Neural crest cell (in vitro differentiated cells): ENCODE results near the gene HNRNPUL1. TPM values are rescaled to one million over a fixed set of nuclear protein-coding genes. Genes with fewer than 3 reads are reported as not detected.

Experiments used
- DNase-seq: peaks from one replicate; pipeline ENCODE4 v3.0.0; 2021; ENCODE audit warnings: low read depth, mixed read lengths, low spot score
- H3K27ac Mint-ChIP-seq: one replicate; pipeline ENCODE4 v1.8.0; 2021; ENCODE audit warnings: mild to moderate bottlenecking, mixed read lengths; ENCODE audit not compliant: unreplicated experiment
- H3K27me3 Mint-ChIP-seq: 2 replicates; pipeline ENCODE4 v1.8.0; 2021; ENCODE audit warnings: low read depth, mild to moderate bottlenecking, mixed read lengths
- H3K36me3 Mint-ChIP-seq: 2 replicates; pipeline ENCODE4 v1.8.0; 2021; ENCODE audit warnings: low read depth, mild to moderate bottlenecking, mixed read lengths
- H3K4me1 Mint-ChIP-seq: 2 replicates; pipeline ENCODE4 v1.8.0; 2021; ENCODE audit warnings: mixed read lengths
- H3K4me3 Mint-ChIP-seq: one replicate; pipeline ENCODE4 v1.8.0; 2021; ENCODE audit warnings: mild to moderate bottlenecking, mixed read lengths
- H3K9me3 Mint-ChIP-seq: 2 replicates; pipeline ENCODE4 v1.8.0; 2021; ENCODE audit warnings: mixed read lengths
- total RNA-seq: library from RNA; stranded (reverse); gene quantifications from 2 replicates; pipeline ENCODE4 v1.2.1, GENCODE V29; 2021
- TF ChIP-seq, protein P1 (sequence below): fragments of 200-600 bp; sonication (generic); conservative IDR thresholded peaks from 2 replicates; pipeline ENCODE4 v1.5.0; 2021; ENCODE audit warnings: antibody characterized with exemption, mild to moderate bottlenecking

Gene HNRNPUL1
- total RNA-seq, 1 donor from 2014 or later, result 306 TPM

DNA sequence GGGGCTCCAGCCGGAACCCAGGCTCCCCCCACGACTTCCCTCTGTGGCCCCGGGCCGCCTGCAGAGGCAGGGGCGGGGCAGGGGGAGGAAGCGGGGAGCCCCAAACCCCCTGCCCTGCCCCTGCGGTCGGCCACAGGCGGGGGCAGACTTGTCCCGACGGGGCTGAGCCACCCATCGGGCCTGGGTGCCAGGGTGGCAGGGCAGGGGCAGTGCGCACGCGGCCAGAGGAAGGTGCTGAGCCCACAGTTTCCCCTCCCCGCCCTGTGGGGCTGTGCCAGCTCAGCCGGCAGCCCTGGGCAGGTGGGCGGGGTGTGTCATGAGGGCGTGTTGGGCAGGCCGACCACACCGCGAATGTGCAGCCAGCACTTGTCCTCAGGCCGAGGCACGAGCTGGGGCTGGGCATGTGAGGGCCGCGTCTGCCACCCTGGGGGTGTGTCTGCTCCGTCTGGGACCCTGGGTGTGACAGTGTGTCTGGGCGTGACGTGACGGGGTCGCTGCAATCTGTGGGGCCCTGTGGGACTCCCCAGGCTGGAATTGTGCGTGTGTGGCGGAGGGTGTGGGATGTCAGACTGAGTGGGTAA is 63.5 kb downstream of the HNRNPUL1 start:
- H3K4me1 Mint-ChIP-seq, result peaks cover 46% of the 10 kb centered on the region

DNA sequence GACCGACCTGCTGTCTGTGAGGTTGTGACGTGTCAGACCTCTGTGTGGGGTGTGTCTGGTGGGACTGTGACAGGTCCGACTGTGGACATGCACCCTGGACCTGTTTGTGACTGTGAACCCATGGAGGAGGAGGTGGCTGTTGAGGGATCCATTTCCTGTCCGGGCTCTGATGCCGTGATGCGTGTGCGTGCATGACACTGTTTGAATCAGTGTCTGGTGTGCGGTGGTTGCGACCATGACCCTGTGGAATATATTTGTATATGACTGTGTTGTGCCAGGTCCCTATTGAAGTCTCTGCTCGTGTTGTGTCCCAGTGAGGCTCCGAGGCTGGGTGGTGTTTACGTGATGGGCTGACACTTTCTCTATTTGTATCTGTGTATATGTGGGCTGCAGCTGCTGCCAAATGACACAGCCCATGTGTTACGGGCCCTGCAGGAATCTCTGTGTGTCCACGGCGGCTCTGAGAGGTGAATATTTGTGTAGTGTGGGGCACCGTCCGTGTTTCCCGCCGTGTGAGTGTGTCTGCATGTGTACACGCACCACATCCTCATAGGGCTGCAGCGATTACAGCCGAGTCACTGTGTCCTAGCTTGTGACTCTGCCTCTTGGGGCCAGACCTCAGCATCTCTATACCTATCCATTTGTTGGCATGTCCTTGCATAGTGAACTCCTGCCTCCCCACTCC is 64.1 kb downstream of the HNRNPUL1 start:
- Mint-ChIP-seq H3K4me3 (peak overlapping the region; percentile 65), H3K27me3 (peaks cover 36% of the 10 kb centered on the region), H3K9me3 (no peaks in the 10 kb centered on the region), H3K36me3 (no peaks in the 10 kb centered on the region), H3K27ac (no peak overlapping the region), H3K4me1 (peaks cover 39% of the 10 kb centered on the region)
- TF ChIP-seq, protein P1, sequence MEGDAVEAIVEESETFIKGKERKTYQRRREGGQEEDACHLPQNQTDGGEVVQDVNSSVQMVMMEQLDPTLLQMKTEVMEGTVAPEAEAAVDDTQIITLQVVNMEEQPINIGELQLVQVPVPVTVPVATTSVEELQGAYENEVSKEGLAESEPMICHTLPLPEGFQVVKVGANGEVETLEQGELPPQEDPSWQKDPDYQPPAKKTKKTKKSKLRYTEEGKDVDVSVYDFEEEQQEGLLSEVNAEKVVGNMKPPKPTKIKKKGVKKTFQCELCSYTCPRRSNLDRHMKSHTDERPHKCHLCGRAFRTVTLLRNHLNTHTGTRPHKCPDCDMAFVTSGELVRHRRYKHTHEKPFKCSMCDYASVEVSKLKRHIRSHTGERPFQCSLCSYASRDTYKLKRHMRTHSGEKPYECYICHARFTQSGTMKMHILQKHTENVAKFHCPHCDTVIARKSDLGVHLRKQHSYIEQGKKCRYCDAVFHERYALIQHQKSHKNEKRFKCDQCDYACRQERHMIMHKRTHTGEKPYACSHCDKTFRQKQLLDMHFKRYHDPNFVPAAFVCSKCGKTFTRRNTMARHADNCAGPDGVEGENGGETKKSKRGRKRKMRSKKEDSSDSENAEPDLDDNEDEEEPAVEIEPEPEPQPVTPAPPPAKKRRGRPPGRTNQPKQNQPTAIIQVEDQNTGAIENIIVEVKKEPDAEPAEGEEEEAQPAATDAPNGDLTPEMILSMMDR, result no peak
- no peak for DNase-seq

More for the DNA sequence above, 63.5 kb downstream of the HNRNPUL1 start:
- TF ChIP-seq, protein P1, result no peak
- DNase-seq, result no peak
- H3K4me3 Mint-ChIP-seq, result peak overlapping the region; percentile 65
- peaks cover 36% of the 10 kb centered on the region for H3K27me3 Mint-ChIP-seq
- no peak overlapping the region for H3K27ac Mint-ChIP-seq
- no peaks in the 10 kb centered on the region for H3K36me3 Mint-ChIP-seq
- H3K9me3 Mint-ChIP-seq, result no peaks in the 10 kb centered on the region

DNA sequence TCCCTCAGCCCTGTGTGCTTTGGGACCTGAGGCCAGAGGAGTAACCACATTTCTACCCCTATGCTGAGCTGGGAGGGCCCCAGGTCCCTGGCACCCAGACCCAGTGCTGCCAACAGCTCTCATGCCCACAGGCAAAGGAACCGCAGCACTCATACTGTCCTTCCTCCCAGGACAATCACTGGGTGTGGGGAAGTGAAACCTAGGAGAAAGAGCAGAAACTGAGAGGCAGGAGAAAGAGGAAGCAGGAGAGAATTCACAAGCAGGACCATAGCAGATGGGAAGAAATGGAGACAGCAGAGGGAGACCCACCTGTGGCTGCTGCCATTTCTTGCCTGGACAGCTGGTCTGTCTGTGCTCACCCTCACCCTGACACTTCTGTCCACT is 64.7 kb downstream of the HNRNPUL1 start:
- H3K4me3 Mint-ChIP-seq, result peak overlapping the region; percentile 65
- peaks cover 36% of the 10 kb centered on the region for H3K27me3 Mint-ChIP-seq
- TF ChIP-seq, protein P1, result no peak
- no peaks in the 10 kb centered on the region for H3K9me3 Mint-ChIP-seq
- DNase-seq, result no peak
- peaks cover 38% of the 10 kb centered on the region for H3K4me1 Mint-ChIP-seq
- H3K36me3 Mint-ChIP-seq, result no peaks in the 10 kb centered on the region
- no peak overlapping the region for H3K27ac Mint-ChIP-seq

DNA sequence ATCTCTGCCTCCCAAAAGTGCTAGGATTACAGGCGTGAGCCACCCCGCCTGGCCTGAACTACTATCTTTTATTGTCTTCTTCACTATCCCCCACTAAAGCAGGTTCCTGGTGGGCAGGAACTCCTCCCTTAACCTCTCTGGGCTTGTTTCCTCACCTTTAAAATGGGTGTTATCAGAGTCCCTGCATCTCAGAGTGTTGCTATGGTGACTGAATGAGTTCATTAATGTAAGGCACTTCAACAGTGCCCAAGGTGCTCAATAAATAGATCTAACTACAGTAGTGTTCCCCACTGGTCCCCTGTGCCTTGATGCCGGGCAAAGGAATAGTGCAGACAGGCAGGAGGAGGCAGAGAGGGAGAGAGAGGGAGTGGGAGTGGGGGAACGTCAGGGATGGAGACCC is 66.3 kb downstream of the HNRNPUL1 start:
- Mint-ChIP-seq H3K36me3 (no peaks in the 10 kb centered on the region), H3K27me3 (peaks cover 24% of the 10 kb centered on the region), H3K4me3 (no peak overlapping the region), H3K27ac (no peak overlapping the region), H3K4me1 (peaks cover 22% of the 10 kb centered on the region), H3K9me3 (no peaks in the 10 kb centered on the region)
- TF ChIP-seq, protein P1, result no peak
- DNase-seq, result no peak

DNA sequence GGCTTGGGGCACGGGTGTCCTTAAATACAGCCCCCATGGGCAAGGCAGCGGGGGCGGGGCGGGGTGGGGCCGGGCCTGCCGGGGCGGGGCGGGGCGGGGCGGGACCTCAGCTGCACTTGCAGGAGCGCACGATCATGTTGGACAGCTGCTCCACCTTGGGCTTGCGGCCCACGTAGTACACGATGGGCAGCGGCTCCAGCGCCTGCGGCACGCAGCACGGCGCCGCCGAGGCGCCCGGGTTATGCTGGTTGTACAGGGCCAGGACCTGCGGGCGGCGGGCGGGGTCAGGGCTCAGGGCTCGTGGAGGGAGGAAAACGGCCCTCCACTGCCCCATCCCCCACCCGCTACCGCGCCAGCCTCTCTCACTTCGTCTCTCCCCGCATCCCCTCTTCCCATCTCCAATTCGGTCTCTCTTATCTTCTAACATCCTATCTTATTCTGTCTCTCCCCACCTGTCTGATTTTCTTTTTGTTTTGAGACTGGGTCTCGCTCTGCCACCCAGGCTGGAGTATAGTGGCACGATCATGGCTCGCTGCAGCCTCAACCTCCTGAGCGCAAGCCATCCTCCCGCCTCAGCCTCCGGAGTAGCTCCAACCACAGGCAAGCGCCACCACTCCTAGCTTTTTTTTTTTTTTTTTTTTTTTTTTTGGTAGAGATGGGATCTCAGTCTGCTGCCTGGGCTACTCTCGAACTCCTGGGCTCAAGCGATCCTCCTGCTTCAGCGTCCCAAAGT is 66.9 kb downstream of the HNRNPUL1 start:
- H3K9me3 Mint-ChIP-seq, result no peaks in the 10 kb centered on the region
- no peak overlapping the region for H3K4me3 Mint-ChIP-seq
- no peak for DNase-seq
- TF ChIP-seq, protein P1, result no peak
- H3K27ac Mint-ChIP-seq, result no peak overlapping the region
- peaks cover 21% of the 10 kb centered on the region for H3K27me3 Mint-ChIP-seq
- peaks cover 18% of the 10 kb centered on the region for H3K4me1 Mint-ChIP-seq
- no peaks in the 10 kb centered on the region for H3K36me3 Mint-ChIP-seq
